Neural cell (in vitro differentiated cells): Measurements from ENCODE around the gene NF1.

Experiments
- EP300 ChIP-seq: fragments of 450-650 bp; conservative IDR thresholded peaks from 2 replicates; pipeline ENCODE4 v1.6.1; 2014; ENCODE audit warnings: antibody characterized with exemption, mild to moderate bottlenecking, moderate library complexity; ENCODE audit not compliant: poor library complexity, severe bottlenecking
- POLR2AphosphoS5 ChIP-seq: IDR thresholded peaks from 2 replicates; pipeline ENCODE4 v1.6.1; 2012
- TF ChIP-seq, protein P1 (sequence below): fragments of 450-650 bp; IDR thresholded peaks from 2 replicates; pipeline ENCODE4 v1.5.1; 2014; ENCODE audit warnings: antibody characterized with exemption, mild to moderate bottlenecking, moderate library complexity; ENCODE audit not compliant: poor library complexity, severe bottlenecking
- TF ChIP-seq, protein P2 (sequence below): IDR thresholded peaks from 2 replicates; pipeline ENCODE4 v1.6.1; 2012; ENCODE audit warnings: borderline replicate concordance

DNA sequence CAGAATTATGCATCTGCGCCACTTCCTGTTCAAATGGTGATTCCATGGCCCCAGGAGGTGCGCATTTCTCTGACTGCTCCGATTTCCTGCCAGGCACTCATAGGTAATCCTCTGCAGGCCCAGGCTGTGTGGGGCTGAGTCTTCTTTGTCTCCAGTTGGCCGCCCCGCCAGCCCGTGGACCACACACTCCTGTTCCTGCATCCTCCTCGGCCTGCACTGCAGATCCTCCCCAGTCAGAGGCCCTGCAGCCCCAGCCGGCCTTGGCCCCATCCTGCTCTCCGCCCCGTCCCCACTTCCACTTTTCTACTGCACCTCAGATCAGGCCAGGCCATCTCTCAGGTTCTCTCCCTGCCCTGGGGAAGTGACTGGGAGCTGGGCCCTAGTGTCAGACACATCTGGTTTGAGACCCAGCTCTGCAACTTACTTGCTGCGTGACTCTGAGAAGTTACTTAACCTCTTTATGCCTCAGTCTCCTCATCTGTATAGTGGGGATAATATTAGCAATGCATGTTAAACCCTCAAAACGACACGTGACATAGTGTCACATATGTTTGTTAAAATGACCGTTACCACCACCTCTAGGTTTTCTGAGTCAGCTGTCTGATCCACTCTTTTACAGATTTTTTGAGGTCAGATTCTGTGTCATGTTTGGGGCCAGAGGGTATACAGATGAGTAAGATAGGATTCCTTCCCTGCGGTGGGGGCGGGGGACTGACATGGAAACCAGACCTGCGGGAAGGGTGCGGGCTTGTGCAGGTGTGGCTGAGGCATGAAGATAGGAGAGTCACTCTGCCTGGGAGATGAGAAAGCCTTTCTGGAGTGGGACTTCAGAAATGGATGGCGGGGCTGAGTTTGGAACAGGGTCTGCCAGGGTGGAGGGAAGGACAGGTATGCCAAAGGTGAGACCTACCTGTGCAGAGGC, 309.5 kb downstream of the NF1 start:
- TF ChIP-seq, protein P1, sequence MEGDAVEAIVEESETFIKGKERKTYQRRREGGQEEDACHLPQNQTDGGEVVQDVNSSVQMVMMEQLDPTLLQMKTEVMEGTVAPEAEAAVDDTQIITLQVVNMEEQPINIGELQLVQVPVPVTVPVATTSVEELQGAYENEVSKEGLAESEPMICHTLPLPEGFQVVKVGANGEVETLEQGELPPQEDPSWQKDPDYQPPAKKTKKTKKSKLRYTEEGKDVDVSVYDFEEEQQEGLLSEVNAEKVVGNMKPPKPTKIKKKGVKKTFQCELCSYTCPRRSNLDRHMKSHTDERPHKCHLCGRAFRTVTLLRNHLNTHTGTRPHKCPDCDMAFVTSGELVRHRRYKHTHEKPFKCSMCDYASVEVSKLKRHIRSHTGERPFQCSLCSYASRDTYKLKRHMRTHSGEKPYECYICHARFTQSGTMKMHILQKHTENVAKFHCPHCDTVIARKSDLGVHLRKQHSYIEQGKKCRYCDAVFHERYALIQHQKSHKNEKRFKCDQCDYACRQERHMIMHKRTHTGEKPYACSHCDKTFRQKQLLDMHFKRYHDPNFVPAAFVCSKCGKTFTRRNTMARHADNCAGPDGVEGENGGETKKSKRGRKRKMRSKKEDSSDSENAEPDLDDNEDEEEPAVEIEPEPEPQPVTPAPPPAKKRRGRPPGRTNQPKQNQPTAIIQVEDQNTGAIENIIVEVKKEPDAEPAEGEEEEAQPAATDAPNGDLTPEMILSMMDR, result no peak
- TF ChIP-seq EP300, result no peak
- TF ChIP-seq, protein P2, sequence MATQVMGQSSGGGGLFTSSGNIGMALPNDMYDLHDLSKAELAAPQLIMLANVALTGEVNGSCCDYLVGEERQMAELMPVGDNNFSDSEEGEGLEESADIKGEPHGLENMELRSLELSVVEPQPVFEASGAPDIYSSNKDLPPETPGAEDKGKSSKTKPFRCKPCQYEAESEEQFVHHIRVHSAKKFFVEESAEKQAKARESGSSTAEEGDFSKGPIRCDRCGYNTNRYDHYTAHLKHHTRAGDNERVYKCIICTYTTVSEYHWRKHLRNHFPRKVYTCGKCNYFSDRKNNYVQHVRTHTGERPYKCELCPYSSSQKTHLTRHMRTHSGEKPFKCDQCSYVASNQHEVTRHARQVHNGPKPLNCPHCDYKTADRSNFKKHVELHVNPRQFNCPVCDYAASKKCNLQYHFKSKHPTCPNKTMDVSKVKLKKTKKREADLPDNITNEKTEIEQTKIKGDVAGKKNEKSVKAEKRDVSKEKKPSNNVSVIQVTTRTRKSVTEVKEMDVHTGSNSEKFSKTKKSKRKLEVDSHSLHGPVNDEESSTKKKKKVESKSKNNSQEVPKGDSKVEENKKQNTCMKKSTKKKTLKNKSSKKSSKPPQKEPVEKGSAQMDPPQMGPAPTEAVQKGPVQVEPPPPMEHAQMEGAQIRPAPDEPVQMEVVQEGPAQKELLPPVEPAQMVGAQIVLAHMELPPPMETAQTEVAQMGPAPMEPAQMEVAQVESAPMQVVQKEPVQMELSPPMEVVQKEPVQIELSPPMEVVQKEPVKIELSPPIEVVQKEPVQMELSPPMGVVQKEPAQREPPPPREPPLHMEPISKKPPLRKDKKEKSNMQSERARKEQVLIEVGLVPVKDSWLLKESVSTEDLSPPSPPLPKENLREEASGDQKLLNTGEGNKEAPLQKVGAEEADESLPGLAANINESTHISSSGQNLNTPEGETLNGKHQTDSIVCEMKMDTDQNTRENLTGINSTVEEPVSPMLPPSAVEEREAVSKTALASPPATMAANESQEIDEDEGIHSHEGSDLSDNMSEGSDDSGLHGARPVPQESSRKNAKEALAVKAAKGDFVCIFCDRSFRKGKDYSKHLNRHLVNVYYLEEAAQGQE, result no peak
- TF ChIP-seq POLR2AphosphoS5, result no peak
